SIG-M5 treated with dmso at 0.1 percent for 504 hours (cell line): ENCODE data around the gene HOXB6.

Experiments
- DNase-seq: peaks from one replicate; lab custom pipeline; 2025; ENCODE audit not compliant: unreplicated experiment; lab: John Stamatoyannopoulos, UW

HOXB6 gene

GRCh38 chr17:48568499-48569239 is 36.1 kb downstream of the HOXB6 start:
- DNase-seq = no peak

GRCh38 chr17:48567646-48568354 is 37.0 kb downstream of the HOXB6 start:
- no peak for DNase-seq

- DNase-seq = no peak
These were observed 37.6 kb downstream of the HOXB6 start for GRCh38 chr17:48567209-48567608.

- DNase-seq = no peak
These were observed 38.1 kb downstream of the HOXB6 start for GRCh38 chr17:48566717-48567116.

- no peak for DNase-seq
These were observed 38.7 kb downstream of the HOXB6 start for GRCh38 chr17:48565925-48566710.

GRCh38 chr17:48565022-48565554 is 39.7 kb downstream of the HOXB6 start:
- DNase-seq = no peak

- no peak for DNase-seq
These were observed 40.4 kb downstream of the HOXB6 start for GRCh38 chr17:48564188-48565021.

- no peak for DNase-seq
These were observed 41.0 kb downstream of the HOXB6 start for GRCh38 chr17:48563867-48564187.

GRCh38 chr17:48563385-48563838 is 41.4 kb downstream of the HOXB6 start:
- no peak for DNase-seq

GRCh38 chr17:48562934-48563333 is 41.9 kb downstream of the HOXB6 start:
- no peak for DNase-seq

- DNase-seq = no peak
These were observed 42.6 kb downstream of the HOXB6 start for GRCh38 chr17:48561884-48562810.

GRCh38 chr17:48559840-48560817 is 44.7 kb downstream of the HOXB6 start:
- no peak for DNase-seq

- no peak for DNase-seq
These were observed 45.5 kb downstream of the HOXB6 start for GRCh38 chr17:48559122-48559839.

- no peak for DNase-seq
These were observed 46.0 kb downstream of the HOXB6 start for GRCh38 chr17:48558831-48559121.

GRCh38 chr17:48558057-48558830 is 46.5 kb downstream of the HOXB6 start:
- no peak for DNase-seq

- DNase-seq = no peak
These were observed 48.0 kb downstream of the HOXB6 start for GRCh38 chr17:48556576-48557401.

- no peak for DNase-seq
These were observed 48.6 kb downstream of the HOXB6 start for GRCh38 chr17:48556229-48556575.
